NCI-H2081 (cell line): Measurements from ENCODE around the gene RNF114.
"Not testable (repeated sequence)": the region's sequence is repeated elsewhere in the genome, so short reads cannot be mapped to it uniquely, and the experiment has no call there.

Experiments used
- DNase-seq, 2 experiments: peaks; one replicate each; lab custom pipeline; 2025; lab: John Stamatoyannopoulos, UW

Gene RNF114

DNA sequence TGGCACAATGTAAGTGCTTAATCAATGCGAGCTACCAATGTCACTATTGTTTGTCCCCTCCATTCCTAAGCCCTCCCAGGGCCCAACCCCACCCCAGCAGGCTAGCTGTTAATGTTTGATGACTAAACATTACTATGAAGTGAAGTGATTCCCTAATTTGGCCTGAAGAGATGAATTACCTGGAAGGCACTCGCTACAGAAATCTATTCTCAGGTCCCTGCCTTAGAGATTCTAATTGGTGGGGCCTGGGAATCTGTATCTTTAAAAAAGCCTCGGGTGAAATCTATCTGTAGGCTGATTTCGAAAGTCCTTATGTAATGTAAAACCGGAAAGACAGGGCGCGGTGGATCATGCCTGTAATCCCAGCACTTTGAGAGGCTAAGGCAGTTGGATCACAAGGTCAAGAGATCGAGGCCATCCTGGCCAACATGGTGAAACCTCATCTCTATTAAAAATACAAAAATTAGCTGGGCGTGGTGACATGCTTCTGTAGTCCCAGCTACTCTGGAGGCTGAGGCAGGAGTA is 29.6 kb downstream of the RNF114 start:
- DNase-seq, result no peak

DNA sequence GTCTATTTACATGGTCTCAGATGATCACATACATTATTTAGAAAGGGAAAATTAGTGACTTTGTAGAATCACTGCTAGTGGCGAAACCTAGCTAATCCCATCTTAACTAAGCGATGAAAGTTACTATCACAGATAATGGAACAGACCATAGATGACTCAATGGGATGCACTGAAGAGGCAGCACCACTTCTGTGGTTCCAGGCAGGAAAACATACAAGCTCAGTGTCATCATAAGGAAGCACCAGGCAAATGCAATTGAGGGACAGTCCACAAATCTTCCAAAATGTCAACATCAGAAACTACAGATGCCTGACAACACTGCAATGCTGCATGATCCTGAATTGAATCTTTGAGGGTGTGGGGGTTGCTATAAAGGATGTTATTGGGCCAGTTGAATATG is 30.7 kb downstream of the RNF114 start:
- DNase-seq, result no peak

DNA sequence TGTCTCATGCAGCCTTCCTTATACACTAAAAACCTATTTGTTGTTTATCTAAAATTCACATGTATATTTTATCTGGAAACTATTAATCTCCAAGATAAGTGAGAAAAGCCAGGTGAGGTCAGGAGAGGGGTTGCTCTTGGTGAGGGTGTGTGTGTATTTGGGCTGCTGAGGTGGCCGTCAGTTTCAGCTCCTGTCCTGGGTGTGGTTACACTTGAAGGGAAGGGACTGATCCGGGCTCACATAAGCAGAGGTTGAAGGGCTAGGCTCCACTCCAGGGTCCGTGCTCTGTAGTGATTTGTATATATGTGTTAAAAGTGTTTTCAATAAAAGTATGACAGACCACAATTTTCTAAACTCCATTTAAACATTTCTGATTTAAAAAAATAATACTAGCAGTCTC is 33.0 kb downstream of the RNF114 start:
- DNase-seq, result no peak

GRCh38 chr20:49969946-49970345 is 33.7 kb downstream of the RNF114 start:
- no peak for DNase-seq

GRCh38 chr20:49970498-49970897 is 34.3 kb downstream of the RNF114 start:
- no peak for DNase-seq

GRCh38 chr20:49973981-49974380 is 37.8 kb downstream of the RNF114 start:
- DNase-seq, result no peak

- DNase-seq, result no peak
These were observed 40.3 kb downstream of the RNF114 start for GRCh38 chr20:49976542-49976941.

GRCh38 chr20:49977740-49978139 is 41.5 kb downstream of the RNF114 start:
- not testable (repeated sequence) for DNase-seq

- DNase-seq, result no peak
These were observed 42.5 kb downstream of the RNF114 start for GRCh38 chr20:49978685-49979029.

- DNase-seq, result peak; percentile 42
These were observed 43.0 kb downstream of the RNF114 start for GRCh38 chr20:49979030-49979832.

- no peak for DNase-seq
These were observed 44.2 kb downstream of the RNF114 start for GRCh38 chr20:49980140-49981008.

- DNase-seq, result no peak
These were observed 45.2 kb downstream of the RNF114 start for GRCh38 chr20:49981218-49982071.

DNA sequence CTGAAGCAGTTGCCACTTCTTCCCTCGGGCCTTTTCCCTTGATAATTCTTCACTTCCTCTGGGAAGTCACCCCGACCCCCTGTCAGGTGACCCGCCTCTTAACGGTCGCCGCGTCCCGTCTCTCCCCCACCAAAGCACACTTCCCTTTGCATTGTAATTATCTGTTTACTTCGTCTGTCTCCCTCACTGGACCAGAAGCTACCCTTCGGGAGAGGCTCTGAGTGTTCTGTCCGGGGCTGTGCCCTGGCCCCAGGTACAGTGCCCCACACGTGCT is 45.8 kb downstream of the RNF114 start:
- DNase-seq, result no peak

GRCh38 chr20:49982346-49983122 is 46.3 kb downstream of the RNF114 start, which contains the start of gene SNAI1:
SNAI1 (plus strand) TSS chr20:49982980; CDS start chr20:49983060, 80 bp downstream.
- peak; percentile 87 to 90 for DNase-seq

DNA sequence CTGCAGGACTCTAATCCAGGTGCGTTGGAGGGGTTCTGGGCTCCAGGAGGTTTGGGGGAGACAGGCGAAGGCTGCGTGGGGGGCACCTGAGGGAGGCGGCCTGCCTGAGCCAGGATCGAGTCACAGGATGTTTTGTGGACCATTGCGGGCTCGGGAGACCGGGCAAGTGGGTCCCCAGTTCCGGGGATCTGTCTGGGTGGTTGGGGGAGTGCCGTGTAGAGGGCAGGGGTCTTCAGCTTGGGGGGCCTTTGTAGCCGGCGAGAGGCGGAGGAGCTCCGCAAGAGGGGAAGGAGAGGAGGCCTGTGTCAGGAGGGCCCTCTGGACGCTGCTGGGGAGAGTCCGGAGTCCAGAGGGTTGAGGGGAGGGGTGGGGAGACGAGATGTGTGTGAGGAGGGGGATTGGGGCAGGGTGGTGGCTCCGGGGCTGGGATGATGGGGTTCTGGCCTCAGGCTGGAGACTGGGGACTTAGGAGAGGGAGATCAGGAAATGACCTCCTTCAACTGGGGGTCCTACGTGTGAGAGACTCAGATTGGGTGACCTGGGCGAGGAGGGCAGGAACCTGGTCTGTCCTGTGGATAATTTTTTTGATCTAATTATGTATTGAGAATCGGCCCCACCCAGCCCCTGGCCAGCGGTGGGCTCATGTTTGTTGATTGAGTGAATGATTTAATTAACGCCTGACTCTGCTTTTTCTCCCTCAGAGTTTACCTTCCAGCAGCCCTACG is 47.1 kb downstream of the RNF114 start:
- DNase-seq, result no peak

GRCh38 chr20:49983848-49984408 is 47.7 kb downstream of the RNF114 start:
- no peak for DNase-seq

- DNase-seq, result no peak
These were observed 48.4 kb downstream of the RNF114 start for GRCh38 chr20:49984426-49985153.

GRCh38 chr20:49985157-49985556 is 49.0 kb downstream of the RNF114 start:
- DNase-seq, result no peak

GRCh38 chr20:49985617-49986016 is 49.4 kb downstream of the RNF114 start:
- DNase-seq, result no peak

DNA sequence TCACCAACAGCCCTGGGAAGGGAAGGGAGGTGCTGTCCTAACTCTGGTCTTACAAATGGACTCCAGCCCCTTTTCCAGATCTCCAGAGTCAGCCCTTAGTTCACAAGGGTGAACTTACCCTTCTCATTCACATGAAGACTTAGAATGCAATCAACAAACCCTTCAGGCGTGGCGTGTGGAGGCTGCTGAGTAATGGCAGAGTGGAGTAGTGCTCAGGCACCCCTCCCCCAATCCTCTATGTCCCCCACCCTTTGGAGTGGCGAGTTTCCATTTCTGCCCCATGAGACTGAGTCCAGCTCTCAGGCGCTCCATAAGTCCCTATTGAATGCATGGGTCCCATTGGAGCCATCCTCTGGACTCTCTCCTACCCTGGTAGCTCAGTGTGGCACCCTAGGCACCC is 49.9 kb downstream of the RNF114 start:
- no peak for DNase-seq
